ENCODE data around the gene UBE2D4.

Gene UBE2D4

GRCh38 chr7:43922726-43923125 lies 3.5 kb upstream of the UBE2D4 start:
- no peak for TF ChIP-seq JUND (IDR thresholded peaks at IDR 0.05; ENCODE audit: low read depth)
- DNase-seq (ENCODE audit: low read depth in 1 of 2, low spot score in 1 of 2): no peak
- in situ Hi-C loops (cut with HindIII; ENCODE audit: low pct_unique_long_range_greater_than_20kb, low sequenced_read_pairs): no loop called here

- in situ Hi-C loops (cut with HindIII; ENCODE audit: low pct_unique_long_range_greater_than_20kb, low sequenced_read_pairs): no loop called here
These were observed 525 bp downstream of the UBE2D4 start for GRCh38 chr7:43926798-43927123.

GRCh38 chr7:43927810-43928209 lies 1.6 kb downstream of the UBE2D4 start:
- DNase-seq (ENCODE audit: low read depth in 1 of 2, low spot score in 1 of 2): no peak
- in situ Hi-C loops (cut with HindIII; ENCODE audit: low pct_unique_long_range_greater_than_20kb, low sequenced_read_pairs): no loop called here
- no peak for TF ChIP-seq JUND (IDR thresholded peaks at IDR 0.05; ENCODE audit: low read depth)

More at GRCh38 chr7:43926798-43927123, 525 bp downstream of the UBE2D4 start:
- TF ChIP-seq JUND (IDR thresholded peaks at IDR 0.05; ENCODE audit: low read depth): no peak
- DNase-seq (ENCODE audit: low read depth in 1 of 2, low spot score in 1 of 2): no peak

- TF ChIP-seq JUND (IDR thresholded peaks at IDR 0.05; ENCODE audit: low read depth): no peak
- no peak for DNase-seq (ENCODE audit: low read depth in 1 of 2, low spot score in 1 of 2)
- in situ Hi-C loops (cut with HindIII; ENCODE audit: low pct_unique_long_range_greater_than_20kb, low sequenced_read_pairs): no loop called here
These were observed 3.6 kb downstream of the UBE2D4 start for GRCh38 chr7:43929529-43930457.

GRCh38 chr7:43931346-43931745 lies 5.1 kb downstream of the UBE2D4 start:
- no peak for TF ChIP-seq JUND (IDR thresholded peaks at IDR 0.05; ENCODE audit: low read depth)
- DNase-seq (ENCODE audit: low read depth in 1 of 2, low spot score in 1 of 2): peak in 1 of 2 experiments; percentile 51
- in situ Hi-C loops (cut with HindIII; ENCODE audit: low pct_unique_long_range_greater_than_20kb, low sequenced_read_pairs): no loop called here

GRCh38 chr7:43933902-43934560 lies 7.8 kb downstream of the UBE2D4 start:
- in situ Hi-C loops (cut with HindIII; ENCODE audit: low pct_unique_long_range_greater_than_20kb, low sequenced_read_pairs): no loop called here
- DNase-seq (ENCODE audit: low read depth in 1 of 2, low spot score in 1 of 2): no peak
- TF ChIP-seq JUND (IDR thresholded peaks at IDR 0.05; ENCODE audit: low read depth): no peak

GRCh38 chr7:43937444-43937843 lies 11.2 kb downstream of the UBE2D4 start:
- in situ Hi-C loops (cut with HindIII; ENCODE audit: low pct_unique_long_range_greater_than_20kb, low sequenced_read_pairs): no loop called here
- DNase-seq (ENCODE audit: low read depth in 1 of 2, low spot score in 1 of 2): no peak
- TF ChIP-seq JUND (IDR thresholded peaks at IDR 0.05; ENCODE audit: low read depth): no peak

GRCh38 chr7:43938892-43939482 lies 12.8 kb downstream of the UBE2D4 start:
- peak in 1 of 2 experiments; percentile 53 for DNase-seq (ENCODE audit: low read depth in 1 of 2, low spot score in 1 of 2)
- no peak for TF ChIP-seq JUND (IDR thresholded peaks at IDR 0.05; ENCODE audit: low read depth)
- in situ Hi-C loops (cut with HindIII; ENCODE audit: low pct_unique_long_range_greater_than_20kb, low sequenced_read_pairs): no loop called here

- in situ Hi-C loops (cut with HindIII; ENCODE audit: low pct_unique_long_range_greater_than_20kb, low sequenced_read_pairs): no loop called here
- TF ChIP-seq JUND (IDR thresholded peaks at IDR 0.05; ENCODE audit: low read depth): no peak
- DNase-seq (ENCODE audit: low read depth in 1 of 2, low spot score in 1 of 2): no peak
These were observed 16.0 kb downstream of the UBE2D4 start for GRCh38 chr7:43942250-43942649.

GRCh38 chr7:43942997-43943396 lies 16.8 kb downstream of the UBE2D4 start:
- in situ Hi-C loops (cut with HindIII; ENCODE audit: low pct_unique_long_range_greater_than_20kb, low sequenced_read_pairs): no loop called here
- peak in 1 of 2 experiments; percentile 52 for DNase-seq (ENCODE audit: low read depth in 1 of 2, low spot score in 1 of 2)
- TF ChIP-seq JUND (IDR thresholded peaks at IDR 0.05; ENCODE audit: low read depth): no peak

GRCh38 chr7:43943417-43944187 lies 17.4 kb downstream of the UBE2D4 start:
- DNase-seq (ENCODE audit: low read depth in 1 of 2, low spot score in 1 of 2): peak in 1 of 2 experiments; percentile 46
- in situ Hi-C loops (cut with HindIII; ENCODE audit: low pct_unique_long_range_greater_than_20kb, low sequenced_read_pairs): no loop called here
- no peak for TF ChIP-seq JUND (IDR thresholded peaks at IDR 0.05; ENCODE audit: low read depth)

- DNase-seq (ENCODE audit: low read depth in 1 of 2, low spot score in 1 of 2): no peak
- no peak for TF ChIP-seq JUND (IDR thresholded peaks at IDR 0.05; ENCODE audit: low read depth)
- in situ Hi-C loops (cut with HindIII; ENCODE audit: low pct_unique_long_range_greater_than_20kb, low sequenced_read_pairs): no loop called here
These were observed 18.1 kb downstream of the UBE2D4 start for GRCh38 chr7:43944286-43944685.
